GM10847 (cell line): ENCODE results near the gene ALDH1L1.

ENCODE experiments used
- POLR2A ChIP-seq: IDR thresholded peaks from 2 replicates; pipeline ENCODE4 v1.6.1; 2011; ENCODE audit not compliant: insufficient read length; ENCODE audit errors: extremely low read depth

The ALDH1L1 gene

DNA sequence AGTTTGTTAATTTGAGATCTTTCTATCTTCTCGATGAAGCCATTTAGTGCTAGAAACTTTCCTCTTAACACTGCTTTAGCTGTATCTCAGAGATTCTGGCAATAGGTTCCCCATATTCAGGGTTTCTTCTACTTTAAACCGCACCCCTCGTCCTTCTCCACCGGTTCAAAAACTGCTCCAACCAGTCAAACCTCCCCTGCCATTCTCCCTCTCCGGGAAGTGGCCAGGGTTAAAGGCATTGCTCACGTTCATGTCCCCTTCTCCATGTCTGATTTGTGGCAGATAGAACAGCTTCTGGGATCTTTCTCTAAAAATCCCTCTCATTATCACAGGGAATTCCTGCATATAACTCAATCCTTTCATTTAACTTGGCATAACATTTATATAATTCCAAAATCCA lies 14.4 kb downstream of the ALDH1L1 start:
- no peak for TF ChIP-seq POLR2A

DNA sequence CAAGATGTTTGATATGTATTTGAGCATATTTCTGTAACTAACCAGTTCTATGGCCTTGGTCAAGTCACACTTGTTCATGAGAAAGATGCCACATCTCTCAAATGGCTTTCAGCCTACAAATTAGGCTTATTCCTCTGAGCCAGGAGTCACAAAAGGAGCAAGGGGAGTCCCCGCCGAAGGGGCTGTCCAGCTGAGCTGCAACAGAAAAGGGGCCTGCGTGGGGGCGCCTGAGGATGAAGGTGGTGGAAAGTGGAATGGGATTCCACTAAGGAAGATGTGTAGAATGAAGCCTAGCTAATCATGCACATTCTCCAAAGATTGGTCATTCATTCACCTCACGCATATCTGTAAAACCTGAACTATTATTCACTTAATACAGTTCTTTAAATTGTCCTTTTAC lies 19.1 kb downstream of the ALDH1L1 start:
- no peak for TF ChIP-seq POLR2A

GRCh38 chr3:126160243-126161210 lies 19.9 kb downstream of the ALDH1L1 start:
- TF ChIP-seq POLR2A: no peak

- no peak for TF ChIP-seq POLR2A
Observed at GRCh38 chr3:126159476-126159875, 20.9 kb downstream of the ALDH1L1 start.

- TF ChIP-seq POLR2A: no peak
Observed at GRCh38 chr3:126158912-126159454, 21.4 kb downstream of the ALDH1L1 start.

DNA sequence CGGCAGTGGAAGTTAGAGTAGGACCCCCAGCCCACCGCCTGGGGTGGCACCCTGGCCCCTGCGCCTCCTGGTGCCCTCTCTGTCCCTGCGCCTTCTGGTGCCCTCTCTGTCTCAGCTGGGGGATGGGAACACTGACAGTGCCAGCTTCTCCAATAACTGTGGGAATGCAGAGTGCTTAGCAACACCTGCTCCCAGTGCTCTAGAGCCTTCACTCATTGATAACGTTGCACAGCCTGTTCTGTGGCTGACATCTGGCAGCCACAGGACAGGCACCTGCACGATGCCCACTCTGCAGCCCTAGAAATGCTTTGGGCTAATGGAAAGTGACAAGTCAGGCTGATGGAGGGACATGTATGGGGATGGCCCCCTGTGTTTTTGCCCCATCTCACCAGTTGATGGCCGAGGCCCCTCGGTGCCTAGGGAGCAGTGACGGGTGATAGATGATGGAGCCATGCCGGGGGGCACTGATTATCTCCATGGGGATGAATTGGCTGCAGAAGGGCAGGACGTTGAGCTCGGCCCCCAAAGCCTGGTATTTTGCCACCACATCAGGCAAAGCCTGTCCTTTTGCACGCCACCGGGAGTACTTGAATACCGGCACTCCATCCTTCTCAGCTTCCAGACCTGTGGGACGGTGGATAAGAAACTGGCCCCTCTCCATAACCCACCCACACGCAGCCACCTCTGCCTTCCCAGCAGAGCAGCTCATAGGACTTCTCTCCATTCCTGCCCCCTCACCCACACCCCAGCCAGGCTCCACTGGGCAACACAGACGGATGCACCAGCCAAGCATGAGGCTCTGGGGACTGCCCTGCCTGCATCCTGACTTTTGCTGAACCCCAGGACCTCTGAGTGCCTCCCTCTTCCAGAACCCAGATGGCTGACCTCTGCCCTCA lies 22.1 kb downstream of the ALDH1L1 start:
- no peak for TF ChIP-seq POLR2A

- TF ChIP-seq POLR2A: no peak
Observed at GRCh38 chr3:126157083-126157768, 23.2 kb downstream of the ALDH1L1 start.

GRCh38 chr3:126156468-126156867 lies 23.9 kb downstream of the ALDH1L1 start:
- TF ChIP-seq POLR2A: no peak

DNA sequence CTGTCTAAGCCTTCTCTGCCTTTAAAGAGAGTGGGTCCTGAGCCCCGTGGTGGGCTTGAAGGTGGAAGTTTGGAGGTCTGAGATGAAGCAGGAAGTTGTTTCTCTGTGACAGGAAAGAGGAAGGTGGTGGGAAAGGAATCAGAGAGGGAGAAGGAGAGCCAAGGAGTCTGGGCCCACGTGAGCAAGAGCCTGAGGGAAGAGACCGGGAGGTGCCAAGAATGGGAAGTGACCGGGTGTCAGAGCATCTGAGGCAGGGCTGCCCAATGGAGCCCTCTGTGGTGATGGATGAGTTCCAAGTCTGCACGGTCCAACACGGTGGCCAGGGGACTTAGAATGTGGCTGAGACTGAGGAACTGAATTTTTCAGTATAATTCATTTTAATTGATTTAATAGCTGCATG lies 24.6 kb downstream of the ALDH1L1 start:
- TF ChIP-seq POLR2A: no peak

DNA sequence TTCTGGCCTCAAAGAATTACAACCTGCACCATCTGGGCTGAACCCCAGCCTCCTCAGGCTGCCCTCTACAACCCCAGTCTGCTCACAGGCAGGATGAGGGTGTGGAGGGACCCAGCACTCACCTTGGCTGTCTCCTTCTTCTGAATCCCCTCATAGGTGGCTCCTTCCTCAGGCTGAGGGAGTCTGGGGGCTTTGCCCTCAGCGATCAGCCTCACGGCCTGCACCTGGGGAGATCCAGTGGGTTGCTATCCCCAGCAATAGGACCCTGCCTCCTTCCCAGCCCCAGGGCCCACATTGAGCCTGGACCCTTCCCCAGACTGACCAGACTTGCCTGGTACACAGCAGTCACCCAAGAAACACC lies 25.1 kb downstream of the ALDH1L1 start:
- no peak for TF ChIP-seq POLR2A

- no peak for TF ChIP-seq POLR2A
Observed at GRCh38 chr3:126154391-126155279, 25.8 kb downstream of the ALDH1L1 start.

- no peak for TF ChIP-seq POLR2A
Observed at GRCh38 chr3:126153695-126154360, 26.6 kb downstream of the ALDH1L1 start.

DNA sequence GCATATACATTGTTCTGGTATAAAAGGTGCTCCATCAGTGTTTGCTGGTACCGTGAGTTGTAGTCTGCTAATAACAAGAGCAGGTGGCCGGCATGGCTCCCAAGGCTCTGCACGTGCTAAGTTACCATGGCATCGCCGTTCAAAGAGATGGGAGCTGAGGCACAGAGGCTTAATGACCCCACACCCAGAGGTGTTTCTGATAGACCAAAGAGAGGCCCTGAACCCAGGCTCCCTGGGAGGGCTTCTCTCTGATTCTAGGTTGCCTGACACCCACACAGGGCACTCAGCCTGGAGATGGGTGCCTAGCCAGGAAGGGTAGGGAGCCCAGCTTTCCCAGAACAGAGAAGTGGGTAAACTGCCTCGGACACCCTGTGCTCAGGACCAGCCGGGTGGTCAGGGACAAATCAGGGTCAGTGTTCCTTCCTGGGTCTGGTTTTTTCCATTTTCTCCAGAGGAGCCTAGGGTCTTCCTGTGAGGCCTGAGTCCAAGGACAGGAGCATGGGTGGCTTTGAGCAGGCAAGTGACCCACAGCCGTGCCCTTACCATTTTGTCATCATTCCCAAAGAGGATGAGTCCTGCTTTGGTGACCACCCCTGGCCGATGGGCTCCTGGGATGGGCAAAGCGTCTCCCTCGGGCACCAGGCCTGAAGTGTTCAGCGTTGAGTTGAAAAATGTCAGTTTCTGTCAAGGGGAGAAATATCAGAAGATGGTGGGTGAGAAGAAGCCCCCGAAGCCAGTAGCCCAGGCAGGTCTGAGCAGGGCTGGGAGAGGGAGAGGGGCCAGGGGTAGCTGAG lies 27.3 kb downstream of the ALDH1L1 start:
- no peak for TF ChIP-seq POLR2A
